HepG2 (cell line): ENCODE results near the gene ZNF345. TPM values are rescaled to one million over a fixed set of nuclear protein-coding genes. Genes with fewer than 3 reads are reported as not detected.

Experiments
- ATAC-seq: fragments of 200-7000 bp; cut with Tn5 transposase; 3 replicates; pipeline ENCODE4 v1.9.1; 2020; ENCODE audit warnings: mild to moderate bottlenecking, moderate library complexity
- BruUV-seq: library from RNA; stranded (reverse); fragments of 400-500 nt; replicated peaks from 2 replicates; lab custom pipeline; 2021; lab: Mats Ljungman, UMichigan
- CTCF ChIA-PET: fragments of 300-600 bp; formaldehyde crosslinking; extraction: SDS; loops from one replicate; lab custom pipeline; 2021; ENCODE audit warnings: low total read pairs, inconsistent platforms, low intra/inter-chr PET ratio; lab: Yijun Ruan, JAX
- POLR2A ChIA-PET: fragments of 350-600 bp; sonication (Branson Sonifier 250); formaldehyde crosslinking; loops from one replicate; lab custom pipeline; 2020; ENCODE audit warnings: antibody characterized with exemption, inconsistent platforms; lab: Yijun Ruan, JAX
- DNase-seq: peaks from one replicate; pipeline ENCODE4 v3.0.0-alpha.2; 2015; ENCODE audit warnings: low spot score
- FAIRE-seq: peaks from 3 replicates; lab custom pipeline; 2011; peaks lifted over from hg19 to GRCh38; lab: Jason Lieb, UNC
- H2AFZ ChIP-seq: one replicate; pipeline ENCODE4 v1.6.1; 2011; ENCODE audit warnings: low read length, inconsistent platforms
- H3K27ac ChIP-seq: fragments of 300-600 bp; 3 replicates; pipeline ENCODE4 v1.8.0; 2011; ENCODE audit warnings: mixed run types, mild to moderate bottlenecking, mixed read lengths, low read length, inconsistent platforms; ENCODE audit not compliant: insufficient read depth; ENCODE audit errors: extremely low read length
- H3K27me3 ChIP-seq, 2 experiments: fragments of 200-600 bp in 1 of 2; 2 replicates in 1 of 2; 3 replicates in 1 of 2; pipeline versions ENCODE4 v1.6.0 to v1.8.0; 2011; ENCODE audit warnings: low read length in 2 of 2, mild to moderate bottlenecking in 2 of 2, moderate library complexity in 2 of 2, inconsistent platforms in 1 of 2; ENCODE audit not compliant: insufficient read depth in 2 of 2, control insufficient read depth in 1 of 2
- H3K36me3 ChIP-seq, 2 experiments: fragments of 200-600 bp in 1 of 2; replicated peaks in 1 of 2; 2 replicates in 1 of 2; 3 replicates in 1 of 2; pipeline versions ENCODE4 v1.5.1 to v1.8.0; 2011; ENCODE audit warnings: low read length in 2 of 2, inconsistent platforms in 1 of 2; ENCODE audit not compliant: insufficient read depth in 2 of 2, control insufficient read depth in 1 of 2
- H3K4me1 ChIP-seq: 2 replicates; pipeline ENCODE4 v1.5.1; 2012; ENCODE audit warnings: low read length, inconsistent platforms; ENCODE audit not compliant: insufficient read depth
- H3K4me2 ChIP-seq: 2 replicates; pipeline ENCODE4 v1.6.0; 2011; ENCODE audit warnings: low read depth, low read length, inconsistent platforms
- H3K4me3 ChIP-seq, 3 experiments: fragments of 200-600 bp in 1 of 3; sonication (generic), shearing (Covaris generic) in 1 of 3; replicated peaks in 1 of 3; 2 replicates each; pipeline ENCODE4 v1.5.1; 2011 to 2016; ENCODE audit warnings: low read length in 3 of 3, inconsistent platforms in 2 of 3, low read depth in 2 of 3, mild to moderate bottlenecking in 2 of 3, control low read depth in 1 of 3, mixed read lengths in 1 of 3; ENCODE audit not compliant: insufficient read depth in 1 of 3
- H3K79me2 ChIP-seq: one replicate; pipeline ENCODE4 v1.6.1; 2011; ENCODE audit warnings: low read length, inconsistent platforms; ENCODE audit not compliant: insufficient read depth
- H3K9ac ChIP-seq: 2 replicates; pipeline ENCODE4 v1.6.0; 2011; ENCODE audit warnings: mild to moderate bottlenecking, low read depth, low read length, inconsistent platforms; ENCODE audit not compliant: insufficient read depth
- H3K9me3 ChIP-seq: 2 replicates; pipeline ENCODE4 v1.5.1; 2012; ENCODE audit warnings: mild to moderate bottlenecking, low read length
- H4K20me1 ChIP-seq: 2 replicates; pipeline ENCODE4 v1.6.0; 2011; ENCODE audit warnings: inconsistent platforms, mild to moderate bottlenecking, low read length, moderate library complexity; ENCODE audit not compliant: insufficient read depth
- CREM ChIP-seq, 2 experiments: sonication (generic) in 1 of 2; formaldehyde crosslinking in 1 of 2; IDR thresholded peaks; 2 replicates each; pipeline versions ENCODE4 v1.4.0 to v1.6.1; 2016 to 2020; ENCODE audit warnings: antibody characterized with exemption in 1 of 2, mild to moderate bottlenecking in 1 of 2, missing genetic modification reagents in 1 of 2
- FOXP4 ChIP-seq: sonication (generic); formaldehyde crosslinking; IDR thresholded peaks from 2 replicates; pipeline ENCODE4 v1.4.0; 2020; ENCODE audit warnings: missing genetic modification reagents
- HES4 ChIP-seq: sonication (generic); formaldehyde crosslinking; IDR thresholded peaks from 2 replicates; pipeline ENCODE4 v1.9.0; 2021; ENCODE audit warnings: mild to moderate bottlenecking, missing genetic modification reagents, borderline replicate concordance
- KDM5B ChIP-seq: sonication (generic); formaldehyde crosslinking; IDR thresholded peaks from 2 replicates; pipeline ENCODE4 v1.4.0; 2020; ENCODE audit warnings: missing genetic modification reagents, mild to moderate bottlenecking, borderline replicate concordance
- MBNL3 ChIP-seq: fragments of 250-450 bp; sonication (Bioruptor Pico); conservative IDR thresholded peaks from 2 replicates; pipeline ENCODE4 v1.8.0; 2022; ENCODE audit warnings: mild to moderate bottlenecking, inconsistent platforms
- MTF2 ChIP-seq: sonication (generic); formaldehyde crosslinking; IDR thresholded peaks from 2 replicates; pipeline ENCODE4 v1.5.0; 2020; ENCODE audit warnings: missing genetic modification reagents, borderline replicate concordance
- SAFB2 ChIP-seq: sonication (generic); formaldehyde crosslinking; IDR thresholded peaks from 2 replicates; pipeline ENCODE4 v1.5.1; 2020; ENCODE audit warnings: missing genetic modification reagents, low read depth, mild to moderate bottlenecking, borderline replicate concordance
- TSC22D2 ChIP-seq: sonication (generic); formaldehyde crosslinking; IDR thresholded peaks from 2 replicates; pipeline ENCODE4 v1.5.1; 2020; ENCODE audit warnings: missing genetic modification reagents, mild to moderate bottlenecking, borderline replicate concordance
- ZNF253 ChIP-seq: sonication (generic); formaldehyde crosslinking; IDR thresholded peaks from 2 replicates; pipeline ENCODE4 v1.8.0; 2022; ENCODE audit warnings: mild to moderate bottlenecking, missing genetic modification reagents, borderline replicate concordance
- ZNF329 ChIP-seq: sonication (generic); formaldehyde crosslinking; IDR thresholded peaks from 2 replicates; pipeline ENCODE4 v1.9.0; 2021; ENCODE audit warnings: low read depth, mild to moderate bottlenecking, missing genetic modification reagents
- ZNF615 ChIP-seq: sonication (generic); formaldehyde crosslinking; IDR thresholded peaks from 2 replicates; pipeline ENCODE4 v1.5.0; 2020; ENCODE audit warnings: mild to moderate bottlenecking, missing genetic modification reagents, borderline replicate concordance
- ZNF703 ChIP-seq: sonication (generic); formaldehyde crosslinking; IDR thresholded peaks from 2 replicates; pipeline ENCODE4 v1.5.1; 2020; ENCODE audit warnings: missing genetic modification reagents, mild to moderate bottlenecking, moderate library complexity, borderline replicate concordance
- WGBS: methylation state at CpG from one replicate; pipeline ENCODE4 v1.1.6; 2017; ENCODE audit warnings: low lambda C conversion rate; 5-methylcytosine and 5-hydroxymethylcytosine counted together
- in situ Hi-C: cut with HindIII; loops from 2 replicates; pipeline ENCODE4 v1.10.0; 2017; ENCODE audit warnings: low pct_unique_long_range_greater_than_20kb; ENCODE audit not compliant: extremely low pct_ligation_motif_present
- intact Hi-C: fragments of 100-400 bp; cut with micrococcal nuclease; formaldehyde crosslinking; loops from one replicate; pipeline ENCODE4 v1.10.0; 2022; ENCODE audit not compliant: unreplicated experiment
- polyA plus RNA-seq, 8 experiments: library from polyadenylated mRNA; depleted of rRNA in 3 of 8; stranded (reverse) in 7 of 8; unstranded in 1 of 8; fragments of >200 nt; fragmentation: Illumina TruSeq in 4 of 8; extraction: Trizol in 4 of 8; gene quantifications; 2 replicates each; pipeline versions ENCODE4 v1.2.1 to v1.2.3, GENCODE V29; 2011 to 2016; ENCODE audit warnings: low read depth in 4 of 8, missing spikeins in 1 of 8, mixed read lengths in 1 of 8; ENCODE audit not compliant: insufficient read depth in 1 of 8
- total RNA-seq, 5 experiments: library from RNA; depleted of rRNA; stranded (reverse); fragments of >200 nt; fragmentation: Illumina TruSeq; extraction: Trizol; gene quantifications; 2 replicates each; pipeline ENCODE4 v1.2.3, GENCODE V29; 2016; ENCODE audit warnings: low read depth in 1 of 5

Gene ZNF345
- total and polyA plus RNA-seq, 2 of the 13 experiments (the other 11 are each of a cell fraction or from before 2014, with no cell fraction given) = 2.6 to 2.9 TPM

GRCh38 chr19:36847968-36848367 lies 2.7 kb upstream of the ZNF345 start:
- in situ Hi-C loops = no loop called here
- no peak overlapping the region for H3K4me3 ChIP-seq
- peaks cover 0 to 4% of the 10 kb centered on the region in 2 experiments; a peak in 1 of 5 replicates for H3K27me3 ChIP-seq
- ATAC-seq = no peak
- FAIRE-seq = no peak
- no peak overlapping the region for H2AFZ ChIP-seq
- no peak overlapping the region for H3K4me2 ChIP-seq
- WGBS = 100% methylated on average over 1 of the region's 1 CpG
- intact Hi-C loops = no loop called here
- H3K36me3 ChIP-seq = no peaks in the 10 kb centered on the region
- no TSS peak for BruUV-seq
- no peaks in the 10 kb centered on the region for H4K20me1 ChIP-seq
- peaks cover 12% of the 10 kb centered on the region for H3K4me1 ChIP-seq
- CTCF ChIA-PET = no interaction called here
- no peaks in the 10 kb centered on the region for H3K9me3 ChIP-seq
- TF ChIP-seq ZNF703 (no peak), HES4 (CRISPR knock-in tag) (no peak), SAFB2 (CRISPR knock-in tag) (no peak)
- POLR2A ChIA-PET = interaction anchor here (4.8 kb wide), 1 partner anchor 10 kb away, joined by 169 read pairs; the partner anchor contains the start of gene ZNF790
- peaks cover 6% of the 10 kb centered on the region for H3K79me2 ChIP-seq
- no peak overlapping the region for H3K27ac ChIP-seq
- no peak for DNase-seq
- no peak overlapping the region for H3K9ac ChIP-seq

- H3K4me1 ChIP-seq = peaks cover 12% of the 10 kb centered on the region
- peaks cover 11% of the 10 kb centered on the region; the same call in 1 of the 2 replicates for H3K9me3 ChIP-seq
- H4K20me1 ChIP-seq = no peaks in the 10 kb centered on the region
- H3K27me3 ChIP-seq = peaks cover 0 to 4% of the 10 kb centered on the region in 2 experiments; a peak in 1 of 5 replicates
- H3K36me3 ChIP-seq = no peaks in the 10 kb centered on the region; a peak in 1 of 5 replicates
- peak overlapping the region; percentile 89 for H3K4me2 ChIP-seq
- DNase-seq (peak; percentile 85), ATAC-seq (peak; percentile 98), FAIRE-seq (peak; percentile 36)
- in situ Hi-C loops = no loop called here
- peak overlapping the region; percentile 95 for H2AFZ ChIP-seq
- no TSS peak for BruUV-seq
- 1% methylated on average over 15 of the region's 36 CpGs for WGBS
- CTCF ChIA-PET = no interaction called here
- H3K9ac ChIP-seq = peak overlapping the region; percentile 89
- H3K79me2 ChIP-seq = peaks cover 6% of the 10 kb centered on the region
- H3K27ac ChIP-seq = peak overlapping the region; percentile 67
- peak overlapping the region; percentile 88 to 98 (median 96) for H3K4me3 ChIP-seq
- POLR2A ChIA-PET = interaction anchor here (0.6 to 4.8 kb wide), 23 partner anchors 8 to 744 kb away, joined by 3 to 169 read pairs (median 6); partner anchors contain the start of genes ZFP14, ZNF260, ZNF382 and ZNF383
- intact Hi-C loops = loop anchor here (1.0 to 5.0 kb wide), 2 partner anchors 12 to 78 kb away; partner anchors contain the start of genes ZNF790 and ZNF850
- TF ChIP-seq ZNF253 (CRISPR knock-in tag) (no peak), MBNL3 (CRISPR knock-in tag) (no peak), TSC22D2 (CRISPR knock-in tag) (no peak), ZNF329 (CRISPR knock-in tag) (no peak), KDM5B (CRISPR knock-in tag) (peak; percentile 47; the same call in 1 of the 2 replicates), CREM (IDR thresholded peaks at IDR 0.05) (peak; percentile 80), CREM (CRISPR knock-in tag; IDR thresholded peaks at IDR 0.05) (no peak), ZNF615 (CRISPR knock-in tag) (no peak), MTF2 (CRISPR knock-in tag) (no peak), FOXP4 (no peak)
These were observed 746 bp upstream of the ZNF345 start for GRCh38 chr19:36849701-36850558.
